Measurements from ENCODE around the gene NUP98. TPM values are rescaled to one million over a fixed set of nuclear protein-coding genes. Genes with fewer than 3 reads are reported as not detected.

The NUP98 gene
- total RNA-seq, 1 experiment from 2014 or later: 98.4 TPM

- CTCF ChIA-PET: no interaction called here
- no peak for ATAC-seq
Observed at GRCh38 chr11:3627291-3627690, 170.1 kb downstream of the NUP98 start.

More at GRCh38 chr11:3627291-3627690, 170.1 kb downstream of the NUP98 start:
- BruUV-seq (replicated peaks): no TSS peak
- H3K27me3 ChIP-seq (ENCODE audit: insufficient read depth, low read length): no peaks in the 10 kb centered on the region
- no peaks in the 10 kb centered on the region for H3K9me3 ChIP-seq (ENCODE audit: control insufficient read depth in 1 of 2, insufficient read depth in 1 of 2, low read depth in 1 of 2, low read length in 2 of 2)
- H3K9me2 ChIP-seq (ENCODE audit: insufficient read depth): no peaks in the 10 kb centered on the region
- H3K4me3 ChIP-seq (replicated peaks in 1 of 2; ENCODE audit: low read depth in 1 of 2, low read length in 2 of 2): no peak overlapping the region
- H4K20me1 ChIP-seq (ENCODE audit: insufficient read depth): no peaks in the 10 kb centered on the region
- no peaks in the 10 kb centered on the region for H3K36me3 ChIP-seq (ENCODE audit: control insufficient read depth in 1 of 2, insufficient read depth in 2 of 2, low read length in 2 of 2)
- POLR2A ChIA-PET: no interaction called here
- no peak for TF ChIP-seq ZFX (IDR thresholded peaks at IDR 0.05)
- TF ChIP-seq REST (IDR thresholded peaks at IDR 0.05; ENCODE audit: low read depth): no peak
- no peak for TF ChIP-seq JUND (IDR thresholded peaks at IDR 0.05)
- TF ChIP-seq ZNF274 (IDR thresholded peaks at IDR 0.05; ENCODE audit: low read depth, low read length): no peak
- DNase-seq (ENCODE audit: low read depth, low spot score): no peak
- RAD21 ChIA-PET (ENCODE audit: low non-redundant PET in 1 of 2, low total read pairs in 2 of 2, uncharacterized antibody in 2 of 2, unreplicated experiment in 2 of 2): no interaction called here
- no peak overlapping the region for H3K9ac ChIP-seq (ENCODE audit: low read length)
- H3K27ac ChIP-seq (ENCODE audit: low read depth, low read length): no peak overlapping the region
- no peaks in the 10 kb centered on the region for H3K79me2 ChIP-seq (ENCODE audit: insufficient read depth, low read length)
- intact Hi-C loops (cut with micrococcal nuclease): no loop called here
- no peak overlapping the region for H3K4me2 ChIP-seq (ENCODE audit: low read length)
- no peaks in the 10 kb centered on the region for H3K4me1 ChIP-seq (ENCODE audit: control insufficient read depth in 1 of 2, insufficient read depth in 2 of 2, low read length in 2 of 2)
- H2AFZ ChIP-seq (ENCODE audit: low read depth, low read length, poor library complexity, severe bottlenecking): no peak overlapping the region

All from HCT116 (cell line).